WI38 (cell line): ENCODE data around the gene S100A5.
"Not testable (repeated sequence)": the region's sequence is repeated elsewhere in the genome, so short reads cannot be mapped to it uniquely, and the experiment has no call there.

Experiments
- H3K4me3 ChIP-seq: 2 replicates; pipeline ENCODE4 v1.5.1; 2011; ENCODE audit warnings: low read depth, mild to moderate bottlenecking, control low read depth, low read length
- TF ChIP-seq, protein P1 (sequence below): IDR thresholded peaks from 2 replicates; pipeline ENCODE4 v1.5.1; 2012; ENCODE audit warnings: low read depth, mild to moderate bottlenecking, control low read depth, low read length

The S100A5 gene

GRCh38 chr1:153578936-153579335, 38.2 kb upstream of the S100A5 start:
- TF ChIP-seq, protein P1, sequence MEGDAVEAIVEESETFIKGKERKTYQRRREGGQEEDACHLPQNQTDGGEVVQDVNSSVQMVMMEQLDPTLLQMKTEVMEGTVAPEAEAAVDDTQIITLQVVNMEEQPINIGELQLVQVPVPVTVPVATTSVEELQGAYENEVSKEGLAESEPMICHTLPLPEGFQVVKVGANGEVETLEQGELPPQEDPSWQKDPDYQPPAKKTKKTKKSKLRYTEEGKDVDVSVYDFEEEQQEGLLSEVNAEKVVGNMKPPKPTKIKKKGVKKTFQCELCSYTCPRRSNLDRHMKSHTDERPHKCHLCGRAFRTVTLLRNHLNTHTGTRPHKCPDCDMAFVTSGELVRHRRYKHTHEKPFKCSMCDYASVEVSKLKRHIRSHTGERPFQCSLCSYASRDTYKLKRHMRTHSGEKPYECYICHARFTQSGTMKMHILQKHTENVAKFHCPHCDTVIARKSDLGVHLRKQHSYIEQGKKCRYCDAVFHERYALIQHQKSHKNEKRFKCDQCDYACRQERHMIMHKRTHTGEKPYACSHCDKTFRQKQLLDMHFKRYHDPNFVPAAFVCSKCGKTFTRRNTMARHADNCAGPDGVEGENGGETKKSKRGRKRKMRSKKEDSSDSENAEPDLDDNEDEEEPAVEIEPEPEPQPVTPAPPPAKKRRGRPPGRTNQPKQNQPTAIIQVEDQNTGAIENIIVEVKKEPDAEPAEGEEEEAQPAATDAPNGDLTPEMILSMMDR: no peak
- H3K4me3 ChIP-seq: no peak overlapping the region

- H3K4me3 ChIP-seq: no peak overlapping the region
- TF ChIP-seq, protein P1: no peak
Observed at GRCh38 chr1:153578490-153578889, 37.8 kb upstream of the S100A5 start.

DNA sequence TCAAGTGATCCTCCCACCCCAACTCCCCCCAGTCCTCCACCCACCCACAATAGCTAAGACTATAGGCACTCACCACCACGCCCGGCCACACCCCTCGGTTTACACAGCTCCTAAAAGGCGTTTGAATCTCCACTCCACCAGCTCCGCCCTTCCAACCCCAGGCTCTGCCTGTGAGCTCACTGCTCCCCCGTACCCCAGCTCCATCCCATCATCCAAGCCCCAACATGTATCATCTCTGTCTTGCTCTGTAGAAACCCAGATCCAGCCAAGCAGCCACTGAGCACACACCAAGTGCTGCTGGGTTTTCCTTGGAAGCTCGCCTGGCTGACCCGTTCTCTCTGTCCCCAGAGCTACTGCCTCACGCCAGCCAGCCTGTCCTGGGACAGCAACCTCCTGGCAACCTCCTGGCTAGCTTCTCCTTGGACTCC, 36.9 kb upstream of the S100A5 start:
- no peak overlapping the region for H3K4me3 ChIP-seq
- TF ChIP-seq, protein P1: no peak

DNA sequence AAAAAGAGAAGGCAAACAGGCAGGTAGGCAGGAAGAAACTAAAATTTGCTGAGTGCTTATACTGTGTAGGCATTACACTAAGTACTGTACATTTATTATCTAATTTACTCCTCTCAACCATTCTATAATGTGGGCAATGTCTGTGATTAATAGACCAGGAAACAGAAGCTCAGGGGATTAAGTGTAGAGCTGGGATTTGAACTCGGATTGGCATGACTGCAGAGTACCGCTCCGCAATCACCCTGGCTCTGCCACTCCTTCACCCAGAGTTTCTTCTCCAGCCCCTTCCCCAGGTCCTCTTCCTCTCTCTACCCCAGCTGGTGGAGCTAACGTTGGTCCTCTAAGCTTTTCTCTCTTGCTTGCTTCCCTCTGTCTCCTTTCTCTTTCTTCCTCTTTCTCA, 36.4 kb upstream of the S100A5 start:
- H3K4me3 ChIP-seq: no peak overlapping the region
- TF ChIP-seq, protein P1: no peak

DNA sequence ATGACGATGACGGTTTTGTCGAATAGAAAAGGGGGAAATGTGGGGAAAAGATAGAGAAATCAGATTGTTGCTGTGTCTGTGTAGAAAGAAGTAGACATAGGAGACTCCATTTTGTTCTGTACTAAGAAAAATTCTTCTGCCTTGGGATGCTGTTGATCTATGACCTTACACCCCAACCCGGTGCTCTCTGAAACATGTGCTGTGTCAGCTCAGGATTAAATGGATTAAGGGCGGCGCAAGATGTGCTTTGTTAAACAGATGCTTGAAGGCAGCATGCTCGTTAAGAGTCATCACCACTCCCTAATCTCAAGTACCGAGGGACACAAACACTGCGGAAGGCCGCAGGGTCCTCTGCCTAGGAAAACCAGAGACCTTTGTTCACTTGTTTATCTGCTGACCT, 34.8 kb upstream of the S100A5 start:
- not testable (repeated sequence) for H3K4me3 ChIP-seq

DNA sequence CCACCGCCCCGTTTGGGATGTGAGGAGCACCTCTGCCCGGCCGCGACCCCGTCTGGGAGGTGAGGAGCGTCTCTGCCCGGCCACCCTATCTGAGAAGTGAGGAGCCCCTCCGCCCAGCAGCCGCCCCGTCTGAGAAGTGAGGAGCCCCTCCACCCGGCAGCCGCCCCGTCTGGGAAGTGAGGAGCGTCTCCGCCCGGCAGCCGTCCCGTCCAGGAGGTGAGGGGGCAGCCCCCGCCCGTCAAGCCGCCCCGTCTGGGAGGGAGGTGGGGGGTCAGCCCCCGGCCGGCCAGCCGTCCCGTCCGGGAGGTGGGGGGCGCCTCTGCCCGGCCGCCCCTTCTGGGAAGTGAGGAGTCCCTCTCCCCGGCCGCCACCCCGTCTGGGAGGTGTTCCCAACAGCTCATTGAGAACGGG, 34.4 kb upstream of the S100A5 start:
- H3K4me3 ChIP-seq: not testable (repeated sequence)

- TF ChIP-seq, protein P1: no peak
- no peak overlapping the region for H3K4me3 ChIP-seq
Observed at GRCh38 chr1:153573351-153573750, 32.6 kb upstream of the S100A5 start.

DNA sequence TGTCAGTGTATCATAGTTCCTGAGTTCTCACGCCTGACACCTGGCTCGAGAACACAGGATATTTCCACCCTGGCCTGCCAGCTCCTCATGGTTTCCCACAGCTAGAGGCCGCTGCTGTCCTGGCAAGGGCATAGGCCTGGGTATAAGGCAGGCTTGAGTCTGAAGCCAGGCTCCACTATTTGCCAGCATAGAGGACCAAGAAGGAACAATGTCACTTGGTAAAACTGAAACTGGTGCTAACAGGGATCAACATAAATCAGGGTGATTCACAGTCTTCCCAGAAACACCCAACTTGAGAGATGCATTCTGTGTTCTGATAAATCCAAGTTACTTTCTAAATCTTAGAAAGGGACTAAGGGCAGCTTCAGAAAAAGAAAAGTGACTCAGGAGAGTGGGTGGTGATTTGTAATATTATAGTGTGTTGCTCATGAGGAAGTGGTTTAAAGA, 31.9 kb upstream of the S100A5 start:
- H3K4me3 ChIP-seq: no peak overlapping the region
- TF ChIP-seq, protein P1: peak; percentile 90
